ENCODE results near the gene CHSY1. TPM values are rescaled to one million over a fixed set of nuclear protein-coding genes. Genes with fewer than 3 reads are reported as not detected.

CHSY1 gene
- total RNA-seq (18.9 and 20.3 TPM in 2 replicates), polyA plus RNA-seq (4.7 and 7.4 TPM in 2 replicates), polyA minus RNA-seq (13.8 and 18.3 TPM in 2 replicates)
- 15.3 TPM for total RNA-seq (2013)

DNA sequence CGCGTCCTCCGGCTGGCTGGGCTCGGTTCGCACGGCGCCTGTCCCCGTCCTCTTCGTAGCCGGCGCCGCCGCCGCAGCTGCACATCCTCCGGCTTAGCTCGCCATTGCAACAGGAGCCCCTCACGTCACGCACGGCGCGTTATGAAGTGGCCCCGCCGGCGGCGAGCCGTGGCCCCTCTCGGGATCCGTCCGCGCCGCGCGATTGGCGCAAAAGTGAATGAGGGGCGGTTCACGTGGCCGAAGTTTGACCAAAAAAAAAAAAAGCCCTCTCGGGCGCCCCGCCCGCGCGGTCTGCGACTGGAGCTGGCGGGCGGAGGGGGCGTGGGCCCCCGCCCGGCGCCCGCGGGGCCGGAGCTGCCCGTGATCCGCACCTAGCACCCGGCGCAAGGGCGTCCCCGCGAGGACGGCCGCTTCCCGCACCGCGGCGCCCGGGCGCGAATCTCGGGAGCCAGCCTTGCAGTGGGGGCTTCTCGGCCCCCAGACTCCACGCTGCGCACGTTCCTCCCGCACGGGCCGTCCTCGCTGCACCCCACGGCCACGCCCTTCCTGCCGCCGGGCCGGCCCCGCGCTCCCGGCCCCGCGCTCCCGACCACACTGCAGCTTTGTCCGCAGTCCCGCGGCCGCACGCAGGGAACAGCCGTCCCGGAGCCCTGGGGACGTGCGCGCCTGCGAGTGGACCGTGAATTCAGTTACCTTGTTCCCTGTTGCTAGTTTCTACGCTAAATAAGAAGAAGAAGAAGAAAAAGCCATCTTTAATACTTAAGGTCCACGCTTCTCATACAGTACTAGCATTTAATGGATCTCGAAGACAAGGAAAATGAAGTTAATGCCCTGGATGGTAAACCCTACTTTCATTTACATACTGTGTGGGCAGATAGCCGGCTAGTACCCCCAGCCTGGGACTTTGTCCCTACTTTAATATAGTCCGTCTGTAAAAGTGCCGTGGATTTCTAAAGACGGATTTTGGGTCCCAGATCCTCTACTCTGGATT lies at the start of gene CHSY1:
Gene CHSY1, minus strand, starts transcription at position 219 of the 991 bp plus-strand sequence. CDS start 592 bp downstream, outside the sequence.
- Histone ChIP-seq H3K27me3 (replicated peaks in 1 of 4; ENCODE audit: control extremely low read depth in 1 of 4, control insufficient read depth in 3 of 4, insufficient read depth in 4 of 4, low read length in 3 of 4) (peaks cover 0 to 4% (median 0%) of the 10 kb centered on the region in 4 experiments), H3K27ac (ENCODE audit: low read length in 2 of 2) (peak within 1 kb of the TSS; percentile 30 to 53), H3K79me2 (ENCODE audit: control insufficient read depth, insufficient read depth, low read length) (peaks cover 50% of the 10 kb centered on the region), H3K4me2 (replicated peaks; ENCODE audit: low read depth, low read length, poor library complexity, severe bottlenecking) (peak within 1 kb of the TSS; percentile 96), H2AFZ (ENCODE audit: insufficient read depth, low read depth, low read length, poor library complexity, severe bottlenecking) (peak within 1 kb of the TSS; percentile 89), H4K20me1 (ENCODE audit: control insufficient read depth, insufficient read depth, low read length, poor library complexity, severe bottlenecking) (peaks cover 14% of the 10 kb centered on the region), H3K36me3 (replicated peaks in 1 of 2; ENCODE audit: control extremely low read depth in 1 of 2, control insufficient read depth in 1 of 2, extremely low read depth in 1 of 2, insufficient read depth in 2 of 2, low read length in 1 of 2) (no peaks in the 10 kb centered on the region), H3K9ac (ENCODE audit: low read length) (peak within 1 kb of the TSS; percentile 75), H3K4me1 (ENCODE audit: control insufficient read depth in 2 of 2, insufficient read depth in 2 of 2, low read length in 2 of 2) (peaks cover 29 to 31% of the 10 kb centered on the region in 2 donors), H3K9me3 (ENCODE audit: control extremely low read depth in 1 of 3, control insufficient read depth in 2 of 3, insufficient read depth in 1 of 3, low read length in 2 of 3) (no peaks in the 10 kb centered on the region), H3K4me3 (ENCODE audit: control extremely low read depth in 1 of 5, extremely low read depth in 1 of 5, insufficient read depth in 1 of 5, low read depth in 2 of 5, low read length in 4 of 5) (peak within 1 kb of the TSS; percentile 50 to 81 (median 73))
- ATAC-seq (ENCODE audit: low read depth) = peak; percentile 81
- no peaks in the 10 kb centered on the region for H3K27me3 Mint-ChIP-seq
- peaks cover 30% of the 10 kb centered on the region for H3K4me1 Mint-ChIP-seq
- intact Hi-C loops (cut with micrococcal nuclease) = loop anchor here (1.0 to 2.0 kb wide), 7 partner anchors 10 to 650 kb away; partner anchors contain the start of genes ASB7, LINS1, LRRK1 and SELENOS
- WGBS (ENCODE audit: insufficient coverage) = 2% methylated on average over 94 of the region's 108 CpGs
- ChIA-PET CTCF (interaction anchor here (0.7 to 9.3 kb wide), 12 partner anchors 9 to 334 kb away, joined by 3 to 138 read pairs (median 4); no protein-coding TSS in a partner anchor), POLR2A (interaction anchor here (0.6 to 1.8 kb wide), 8 partner anchors 10 to 472 kb away, joined by 3 to 10 read pairs (median 4); partner anchors contain the start of genes LRRK1, SNRPA1 and TARS3)
- H3K4me3 Mint-ChIP-seq = peak within 1 kb of the TSS; percentile 93
- H3K27ac Mint-ChIP-seq = peak within 1 kb of the TSS; percentile 97
- no peak for TF ChIP-seq EZH2 (IDR thresholded peaks at IDR 0.05; ENCODE audit: borderline replicate concordance, insufficient read depth, low read depth, low read length, poor library complexity, severe bottlenecking)
- TF ChIP-seq CTCF (IDR thresholded peaks at IDR 0.05) = no peak
- DNase-seq = peak; percentile 96
- no peaks in the 10 kb centered on the region for H3K9me3 Mint-ChIP-seq (ENCODE audit: insufficient read depth)
